GM21367 (cell line): ENCODE data around the gene PPCDC.

ENCODE experiments used
- ATAC-seq: cut with Tn5 transposase; IDR thresholded peaks from one replicate; pipeline ENCODE4 v1.9.1; 2021; ENCODE audit not compliant: unreplicated experiment

Gene PPCDC

DNA sequence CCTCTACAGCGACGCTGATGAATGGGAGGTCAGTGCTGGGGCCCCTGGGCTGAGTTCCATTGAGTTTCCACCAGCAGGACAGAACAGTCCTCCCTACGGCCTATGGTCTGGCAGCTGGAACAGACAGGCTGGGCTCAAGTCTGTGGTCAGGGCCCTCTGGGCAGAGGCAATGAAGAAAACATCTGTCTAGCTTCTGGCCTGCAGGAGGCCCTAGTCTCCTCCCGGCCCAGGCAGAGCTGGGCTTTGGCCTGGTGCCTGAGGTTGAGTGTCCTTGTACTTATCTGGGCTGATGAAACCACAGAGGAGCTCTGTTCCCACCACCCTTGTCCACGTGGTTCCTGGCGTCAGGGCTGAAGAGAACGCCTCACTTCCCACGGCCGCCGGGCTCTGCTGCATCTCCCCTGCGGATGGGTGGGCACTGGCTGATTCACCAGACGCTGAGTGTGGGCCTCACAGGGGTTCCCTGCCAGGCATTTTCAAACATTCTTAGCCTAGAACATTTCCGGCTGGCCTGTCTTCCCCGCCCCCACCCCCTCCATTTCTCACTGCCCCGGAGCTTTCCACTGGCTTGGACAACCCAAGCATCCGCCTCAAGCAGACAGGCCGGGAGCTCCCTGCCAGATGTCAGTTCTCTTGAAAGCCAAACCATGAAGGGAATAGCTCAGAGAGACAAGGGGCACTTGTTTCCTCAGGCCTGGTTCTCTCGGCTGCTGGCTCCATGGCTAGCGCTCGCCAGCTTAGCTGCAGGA is 20.3 kb downstream of the PPCDC start:
- peak; percentile 33 for ATAC-seq

GRCh38 chr15:75044258-75044878 is 21.0 kb downstream of the PPCDC start:
- no peak for ATAC-seq

DNA sequence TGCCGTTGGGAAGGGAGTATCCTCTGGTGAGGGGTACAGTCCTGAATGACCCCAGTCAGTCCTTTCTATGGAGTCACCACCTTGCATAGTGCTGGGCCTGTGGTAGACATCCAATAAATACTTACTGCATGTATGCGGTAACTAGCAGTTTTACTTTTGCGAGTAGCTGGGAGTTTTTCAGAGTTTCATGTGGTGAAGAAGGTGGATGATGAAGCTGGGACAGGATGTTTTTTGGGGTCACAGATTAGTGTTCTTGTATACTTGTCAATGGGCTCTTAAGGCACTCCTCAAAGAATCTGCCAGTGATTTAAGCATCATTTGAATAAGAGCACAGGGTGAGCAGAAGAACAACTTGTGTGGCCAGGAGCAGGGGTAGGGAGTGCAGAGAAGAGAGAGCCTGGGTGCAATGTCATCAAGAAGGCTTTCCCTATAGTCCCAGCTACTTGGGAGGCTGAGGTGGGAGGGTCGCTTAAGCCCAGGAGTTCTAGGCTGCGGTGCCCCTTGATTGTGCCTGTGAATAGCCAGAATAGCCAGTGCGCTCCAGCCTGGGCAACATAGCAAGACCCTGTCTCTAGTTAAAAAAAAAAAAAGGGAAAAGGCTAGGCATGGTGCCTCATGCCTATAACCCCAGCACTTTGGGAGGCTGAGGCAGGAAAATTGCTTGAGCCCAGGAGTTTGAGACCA is 22.1 kb downstream of the PPCDC start:
- no peak for ATAC-seq

- no peak for ATAC-seq
Measured at GRCh38 chr15:75048394-75048793, 25.0 kb downstream of the PPCDC start.

DNA sequence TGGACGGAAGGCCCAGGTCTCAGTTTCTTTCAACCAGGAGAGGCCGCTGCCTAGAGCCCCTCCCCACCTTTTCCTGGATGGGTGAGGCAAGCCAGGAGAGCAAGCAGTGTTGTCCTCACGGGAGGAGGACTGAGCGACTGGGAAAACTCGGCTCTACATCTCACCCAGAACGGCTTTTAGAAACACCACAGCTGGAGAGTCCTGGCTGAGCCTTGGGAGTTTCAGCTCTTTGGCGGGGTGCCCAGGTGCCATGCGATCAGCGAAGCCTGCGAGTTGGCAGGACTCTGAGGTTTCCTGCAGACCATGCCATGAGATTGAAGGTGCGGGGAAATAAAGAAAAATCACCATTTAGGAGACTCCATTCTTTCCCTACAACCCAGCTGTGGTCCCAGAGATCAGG is 26.0 kb downstream of the PPCDC start:
- no peak for ATAC-seq

DNA sequence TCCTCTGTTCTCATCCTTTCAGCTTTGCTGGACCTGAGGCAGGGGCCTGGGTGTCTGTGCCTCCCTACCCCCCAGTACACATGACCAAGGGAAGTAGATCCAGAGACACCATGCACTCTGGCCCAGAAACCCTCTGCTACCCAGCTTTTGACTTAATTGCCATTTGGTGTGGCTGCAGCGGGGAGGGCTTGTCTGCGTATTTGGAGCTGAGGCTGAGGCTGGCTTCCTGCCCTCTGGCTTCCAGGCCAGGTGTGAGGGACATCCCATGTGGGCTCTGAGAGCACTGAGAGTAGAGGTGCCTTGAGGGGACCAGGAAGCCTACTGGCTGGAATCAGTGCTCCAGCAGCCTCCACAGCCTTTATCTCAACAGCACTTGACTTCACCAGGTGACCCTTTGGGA is 26.9 kb downstream of the PPCDC start:
- no peak for ATAC-seq

GRCh38 chr15:75051191-75051608 is 27.8 kb downstream of the PPCDC start:
- no peak for ATAC-seq

DNA sequence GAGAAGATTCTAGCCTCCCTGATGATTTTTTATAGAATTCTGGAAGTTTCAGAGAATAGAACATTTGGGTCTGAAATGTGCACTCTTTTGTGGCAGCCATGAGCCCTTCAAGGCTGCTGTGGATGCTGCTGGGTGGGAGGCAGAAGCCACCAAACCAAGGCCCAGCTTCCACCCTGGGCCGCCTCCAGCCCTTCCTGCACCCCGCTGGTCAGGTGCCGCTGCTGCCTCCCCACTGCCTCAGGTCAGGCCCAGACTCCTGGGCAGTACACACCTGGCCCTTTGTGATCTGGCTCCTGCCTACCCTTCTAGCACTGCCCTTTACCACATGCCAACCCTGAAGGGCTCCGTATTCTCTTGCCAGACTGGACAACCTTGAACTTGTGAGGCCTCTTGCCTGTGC is 28.3 kb downstream of the PPCDC start:
- ATAC-seq = no peak

GRCh38 chr15:75052972-75053747 is 29.8 kb downstream of the PPCDC start:
- ATAC-seq = no peak

DNA sequence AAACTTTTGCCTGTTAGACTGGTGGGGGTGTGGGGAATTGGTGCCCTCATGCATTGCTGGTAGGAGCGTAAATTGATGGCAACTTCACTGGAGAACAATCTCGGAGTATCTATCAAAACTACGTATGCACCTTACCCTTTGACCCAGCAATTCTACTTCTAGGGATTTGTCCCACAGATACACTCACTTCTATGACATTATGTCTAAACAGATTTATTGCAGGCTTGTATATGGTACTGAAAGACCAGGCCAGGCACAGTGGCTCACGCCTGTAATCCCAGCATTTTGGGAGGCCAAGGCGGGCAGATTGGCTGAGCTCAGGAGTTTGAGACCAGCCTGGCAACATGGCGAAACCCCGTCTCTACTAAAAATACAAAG is 30.3 kb downstream of the PPCDC start:
- ATAC-seq = no peak

DNA sequence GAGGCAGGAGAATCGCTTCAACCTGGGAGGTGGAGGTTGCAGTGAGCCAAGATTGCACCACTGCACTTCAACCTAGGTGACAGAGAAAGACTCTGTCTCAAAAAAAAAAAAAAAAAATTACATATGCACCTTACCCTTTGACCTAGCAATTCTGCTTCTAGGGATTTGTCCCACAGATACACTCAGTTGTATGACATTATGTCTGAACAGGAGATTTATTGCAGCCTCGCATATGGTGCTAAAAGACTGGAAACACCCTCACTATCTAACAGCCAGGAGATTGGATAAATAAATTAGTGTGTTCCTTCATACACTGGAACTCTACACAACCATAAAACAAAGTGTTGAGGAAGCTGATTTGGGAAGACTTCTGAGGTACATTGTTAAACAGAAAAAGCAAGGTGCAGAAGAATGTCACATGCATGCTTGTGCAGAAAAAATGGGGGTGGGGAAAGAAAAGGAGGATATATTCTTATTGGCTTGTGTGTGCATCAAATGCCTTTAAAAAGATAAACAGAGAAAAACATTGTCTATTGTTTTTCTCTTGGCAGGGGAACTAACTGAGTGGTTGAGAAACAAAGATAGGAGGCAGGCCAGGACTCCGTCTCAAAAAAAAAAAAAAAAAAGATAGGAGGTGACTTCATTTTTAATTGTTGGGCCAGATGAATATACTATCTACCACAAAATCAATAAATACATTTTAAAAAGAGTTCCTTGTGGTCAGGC is 30.9 kb downstream of the PPCDC start:
- no peak for ATAC-seq

- ATAC-seq = no peak
Measured at GRCh38 chr15:75056036-75056435, 32.6 kb downstream of the PPCDC start.

DNA sequence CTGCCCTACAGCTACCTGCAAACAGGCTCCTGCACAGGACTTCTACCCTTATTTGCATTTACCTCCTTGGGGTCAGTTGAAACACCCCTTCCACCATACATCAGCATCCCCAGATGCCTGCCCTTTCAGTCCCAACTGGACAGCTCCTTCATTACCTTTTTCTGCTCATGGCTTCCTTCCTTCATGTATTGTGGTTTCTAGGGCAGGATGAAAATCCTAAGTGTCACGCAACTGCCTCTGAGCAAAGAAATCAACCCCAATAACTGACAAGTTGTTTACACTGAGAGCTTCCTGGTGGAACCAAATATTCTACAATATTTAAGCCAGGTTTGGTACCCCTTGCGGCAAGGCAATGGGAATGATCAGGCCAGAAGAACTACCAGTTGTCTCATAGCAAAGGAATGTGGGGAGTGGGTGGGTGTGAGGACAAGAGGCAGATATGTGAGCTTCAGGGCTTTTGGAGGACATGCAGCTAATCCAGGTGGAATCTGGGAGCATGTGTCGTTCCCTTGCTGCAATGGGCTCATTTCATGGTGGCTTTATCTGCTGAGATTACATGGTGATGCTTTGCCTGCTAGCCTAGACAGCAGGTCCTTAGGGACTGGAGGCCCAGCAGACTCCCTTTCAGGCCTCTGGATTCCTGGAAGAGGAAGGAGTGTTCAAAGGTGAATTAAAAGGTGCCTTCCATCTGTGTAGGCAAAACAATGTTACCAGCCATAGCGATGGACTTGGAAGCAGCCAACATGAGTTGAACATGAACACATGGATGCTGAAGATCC is 34.9 kb downstream of the PPCDC start:
- no peak for ATAC-seq

- no peak for ATAC-seq
Measured at GRCh38 chr15:75059607-75060006, 36.2 kb downstream of the PPCDC start.

- ATAC-seq = no peak
Measured at GRCh38 chr15:75061272-75061671, 37.9 kb downstream of the PPCDC start.

DNA sequence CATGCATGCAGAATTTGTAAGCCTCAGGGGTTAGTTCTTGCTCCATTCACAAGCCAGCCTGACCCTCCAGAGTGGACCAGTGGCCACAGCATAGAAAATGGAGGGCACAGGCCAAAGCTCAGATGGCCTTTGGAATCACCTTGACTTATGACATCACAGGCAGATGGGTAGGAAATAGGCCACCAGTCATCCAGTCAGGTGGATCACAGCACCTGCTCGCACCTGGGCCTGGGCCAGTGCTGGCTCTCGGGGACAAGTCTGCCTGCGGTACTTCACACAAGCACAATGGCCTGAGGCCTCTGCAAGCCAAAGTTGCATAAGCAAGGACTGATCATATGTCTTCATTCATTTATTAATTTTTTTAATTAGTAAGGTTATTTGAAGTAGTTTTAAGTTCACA is 39.3 kb downstream of the PPCDC start:
- ATAC-seq = no peak

DNA sequence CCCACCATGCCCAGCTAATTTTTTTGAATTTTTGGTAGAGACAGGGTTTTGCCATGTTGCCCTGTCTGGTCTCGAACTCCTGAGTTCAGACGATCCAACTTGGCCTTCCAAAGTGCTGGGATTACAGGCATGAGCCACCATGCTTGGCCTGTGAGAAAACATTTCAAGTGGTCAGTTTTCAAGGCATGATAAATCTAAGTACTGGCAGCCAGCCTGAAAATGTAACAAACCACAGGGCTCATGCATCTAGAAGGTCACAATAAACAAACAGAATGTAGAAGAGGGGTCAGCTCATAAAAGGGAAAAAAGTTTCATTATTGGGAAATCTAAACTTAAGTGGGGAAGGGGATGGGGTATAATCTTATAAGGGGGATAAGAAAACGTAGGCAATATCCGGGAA is 39.9 kb downstream of the PPCDC start:
- no peak for ATAC-seq

DNA sequence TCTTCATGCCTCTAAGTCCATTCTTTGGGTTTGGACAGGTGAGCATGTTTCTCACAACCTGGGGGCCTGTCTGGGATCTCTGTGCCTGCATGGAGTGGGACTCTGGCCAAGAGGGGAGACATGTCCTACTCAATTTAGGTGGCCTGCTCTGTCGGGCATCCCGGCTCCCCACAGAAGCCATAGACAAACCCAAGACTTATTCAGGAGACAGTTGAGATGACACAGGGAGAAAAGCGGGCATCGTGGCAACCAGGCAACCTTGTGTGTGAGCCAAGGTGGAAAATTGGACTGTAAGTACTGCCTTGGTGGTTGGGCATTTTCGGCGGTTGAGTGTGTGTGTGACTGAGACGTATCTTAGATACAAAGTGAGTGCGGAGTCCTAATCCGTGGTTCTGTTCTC is 40.5 kb downstream of the PPCDC start:
- no peak for ATAC-seq

GRCh38 chr15:75064846-75065245 is 41.5 kb downstream of the PPCDC start:
- no peak for ATAC-seq

DNA sequence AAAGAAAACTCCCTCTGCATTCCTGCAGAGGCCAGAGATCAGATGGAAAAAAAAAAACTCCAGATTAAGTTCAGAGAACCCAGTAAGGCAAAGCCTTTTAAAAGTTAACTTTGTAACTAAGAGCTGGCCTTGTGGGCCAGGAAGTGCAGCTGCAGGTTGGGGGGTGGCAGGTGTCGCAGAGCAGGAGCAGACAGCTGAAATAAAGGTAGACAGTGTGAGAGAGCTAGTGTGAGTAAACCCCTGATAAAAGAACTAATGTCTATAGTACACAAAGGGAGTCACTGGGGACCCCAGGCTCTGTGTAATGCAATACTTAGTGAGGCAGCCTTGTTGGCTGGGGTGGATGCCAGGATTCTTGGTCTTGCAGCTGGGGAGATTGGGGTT is 42.1 kb downstream of the PPCDC start:
- ATAC-seq = no peak
